HCT116 (cell line): ENCODE results near the gene WDR70.

Experiments used
- CTCF ChIP-seq, 3 experiments: fragments of 200-600 bp in 1 of 3; sonication (generic) in 1 of 3; IDR thresholded peaks in 2 of 3; conservative IDR thresholded peaks in 1 of 3; 2 replicates each; pipeline ENCODE4 v1.5.1; 2012 to 2017; ENCODE audit warnings: low read depth in 2 of 3, low read length in 2 of 3, antibody characterized with exemption in 1 of 3, borderline replicate concordance in 1 of 3, control low read depth in 1 of 3, mild to moderate bottlenecking in 1 of 3, mixed read lengths in 1 of 3, mixed run types in 1 of 3, moderate library complexity in 1 of 3; ENCODE audit not compliant: insufficient read depth in 1 of 3
- EGR1 ChIP-seq: IDR thresholded peaks from 2 replicates; pipeline ENCODE4 v1.6.1; 2012; ENCODE audit warnings: low read depth
- EZH2 ChIP-seq: fragments of 200-600 bp; sonication (generic); IDR thresholded peaks from 2 replicates; pipeline ENCODE4 v1.6.1; 2017; ENCODE audit warnings: antibody characterized with exemption, mixed run types
- EZH2phosphoT487 ChIP-seq: fragments of 200-600 bp; IDR thresholded peaks from 2 replicates; pipeline ENCODE4 v1.6.1; 2018; ENCODE audit warnings: antibody characterized with exemption, borderline replicate concordance
- POLR2A ChIP-seq: IDR thresholded peaks from 2 replicates; pipeline ENCODE4 v1.7.0; 2011; ENCODE audit warnings: borderline replicate concordance; ENCODE audit not compliant: insufficient read depth, insufficient read length; ENCODE audit errors: extremely low read depth
- POLR2AphosphoS5 ChIP-seq: IDR thresholded peaks from 2 replicates; pipeline ENCODE4 v1.6.1; 2011; ENCODE audit warnings: mild to moderate bottlenecking, low read depth, low read length, moderate library complexity
- REST ChIP-seq: IDR thresholded peaks from 2 replicates; pipeline ENCODE4 v1.6.1; 2012; ENCODE audit warnings: low read depth
- SRF ChIP-seq: IDR thresholded peaks from 2 replicates; pipeline ENCODE4 v1.6.1; 2012; ENCODE audit warnings: low read depth
- TCF7L2 ChIP-seq: IDR thresholded peaks from 2 replicates; pipeline ENCODE4 v1.7.0; 2011; ENCODE audit warnings: borderline replicate concordance, inconsistent platforms; ENCODE audit not compliant: insufficient read depth, insufficient read length; ENCODE audit errors: extremely low read depth
- ZBTB33 ChIP-seq: IDR thresholded peaks from 2 replicates; pipeline ENCODE4 v1.6.1; 2011; ENCODE audit warnings: mild to moderate bottlenecking, low read length, moderate library complexity; ENCODE audit not compliant: insufficient replicate concordance; ENCODE audit errors: extremely low read depth

- no peak for TF ChIP-seq CTCF (IDR thresholded peaks at IDR 0.05 in 2 of 3, conservative IDR thresholded peaks at IDR 0.05 in 1 of 3; ENCODE audit: borderline replicate concordance in 1 of 3, insufficient read depth in 1 of 3, low read depth in 2 of 3, low read length in 2 of 3)
- no peak for TF ChIP-seq POLR2A
- TF ChIP-seq TCF7L2 = no peak
- TF ChIP-seq REST = no peak
- TF ChIP-seq SRF = no peak
- TF ChIP-seq POLR2AphosphoS5 = no peak
- TF ChIP-seq EGR1 = no peak
- no peak for TF ChIP-seq EZH2
- no peak for TF ChIP-seq EZH2phosphoT487
- TF ChIP-seq ZBTB33 = no peak
These were observed 69.8 kb downstream of the WDR70 start for GRCh38 chr5:37448941-37449340.
